GM23248 (cell line): ENCODE results near the gene PPP4C.

Experiments
- EZH2 ChIP-seq: fragments of 200-600 bp; sonication (generic); IDR thresholded peaks from 2 replicates; pipeline ENCODE4 v1.6.1; 2018; ENCODE audit warnings: antibody characterized with exemption, mild to moderate bottlenecking; ENCODE audit not compliant: insufficient read depth, poor library complexity, severe bottlenecking
- EZH2phosphoT487 ChIP-seq: fragments of 200-600 bp; sonication (generic); IDR thresholded peaks from 2 replicates; pipeline ENCODE4 v1.6.1; 2018; ENCODE audit warnings: antibody characterized with exemption, moderate library complexity, mild to moderate bottlenecking, low read depth; ENCODE audit not compliant: insufficient read depth

GRCh38 chr16:30090610-30091331 is 15.0 kb downstream of the PPP4C start:
- TF ChIP-seq EZH2 (no peak), EZH2phosphoT487 (no peak)
